IPS-18c (cell line): ENCODE results near the gene SERPINI1.

Source experiments
- H3K4me3 ChIP-seq: 2 replicates; pipeline ENCODE4 v1.7.0; 2013; ENCODE audit warnings: low read depth, mild to moderate bottlenecking, low read length, moderate library complexity; ENCODE audit not compliant: insufficient read depth
- H3K9me3 ChIP-seq: one replicate; pipeline ENCODE4 v1.6.1; 2013; ENCODE audit warnings: mild to moderate bottlenecking, low read length, moderate library complexity; ENCODE audit not compliant: control insufficient read depth, insufficient read depth

The SERPINI1 gene

DNA sequence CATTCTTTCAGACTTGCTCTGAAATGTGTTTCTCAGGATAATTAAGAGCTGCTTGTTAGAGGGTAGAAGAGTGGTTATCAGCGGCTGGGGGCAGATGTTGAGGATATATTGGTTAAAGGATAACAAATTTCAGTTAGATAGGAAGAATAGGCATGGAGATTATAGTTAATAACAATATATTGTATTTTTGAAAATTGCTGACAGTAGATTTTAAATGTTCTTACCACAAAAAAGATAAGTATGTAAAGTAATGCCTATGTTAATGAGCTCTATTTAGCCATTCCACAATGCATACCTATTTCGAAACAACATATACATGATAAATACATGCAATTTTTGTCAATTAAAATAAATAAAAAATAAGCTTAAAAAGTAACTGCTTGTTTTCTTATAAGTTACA is 123.3 kb downstream of the SERPINI1 start:
- Histone ChIP-seq H3K9me3 (no peaks in the 10 kb centered on the region), H3K4me3 (no peak overlapping the region)

- H3K9me3 ChIP-seq: no peaks in the 10 kb centered on the region
These were observed 124.1 kb downstream of the SERPINI1 start for GRCh38 chr3:167859610-167860009.

DNA sequence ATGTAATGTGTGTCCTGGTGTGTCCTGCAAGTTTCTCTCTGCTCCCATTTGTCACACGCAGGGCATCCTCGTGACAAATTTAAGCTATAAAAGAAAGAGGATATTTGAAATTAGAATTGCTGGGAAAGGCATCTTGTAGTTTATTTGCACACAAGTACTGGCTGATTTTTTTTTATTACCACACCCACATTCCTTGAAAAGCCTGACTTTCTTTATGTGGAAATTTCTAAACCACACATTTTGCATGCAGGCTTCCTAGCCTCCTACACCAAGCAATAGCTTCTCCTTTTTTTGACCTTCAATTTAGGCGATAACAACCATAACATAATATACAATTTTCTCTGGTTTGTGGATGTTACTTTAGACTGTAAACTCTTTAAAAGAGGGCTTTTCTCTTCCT is 126.1 kb downstream of the SERPINI1 start:
- no peaks in the 10 kb centered on the region for H3K9me3 ChIP-seq
- H3K4me3 ChIP-seq: no peak overlapping the region

More at GRCh38 chr3:167859610-167860009, 124.1 kb downstream of the SERPINI1 start:
- H3K4me3 ChIP-seq: no peak overlapping the region

DNA sequence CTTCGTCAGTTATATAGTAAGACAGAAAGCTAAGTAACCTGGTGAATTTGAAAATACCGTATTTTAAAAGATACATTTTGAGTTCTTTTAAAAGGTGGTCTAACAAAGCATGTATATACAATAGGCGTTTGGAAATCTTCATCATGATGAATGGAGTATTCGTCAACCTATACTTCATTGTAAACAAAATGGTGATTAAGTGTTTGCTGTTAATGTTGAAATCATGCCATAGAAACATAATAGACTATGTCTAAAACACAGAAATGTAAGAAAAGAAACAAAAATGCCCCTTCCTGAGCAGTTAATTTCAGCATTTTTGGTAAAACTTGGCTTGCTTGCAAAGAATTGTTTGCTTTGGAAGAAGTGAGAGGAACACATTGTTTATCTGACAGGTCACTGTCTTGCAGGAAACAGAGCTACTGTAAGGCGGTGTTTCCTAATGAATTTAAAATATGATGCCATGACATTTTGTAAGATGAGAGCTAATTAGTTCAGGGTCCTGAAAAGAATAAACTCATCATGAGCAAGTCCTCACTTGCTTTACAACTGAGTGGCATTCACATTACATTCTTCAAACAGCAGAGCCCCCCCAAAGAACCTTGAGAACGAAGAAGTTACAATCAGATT is 126.7 kb downstream of the SERPINI1 start:
- H3K9me3 ChIP-seq: no peaks in the 10 kb centered on the region
- no peak overlapping the region for H3K4me3 ChIP-seq

DNA sequence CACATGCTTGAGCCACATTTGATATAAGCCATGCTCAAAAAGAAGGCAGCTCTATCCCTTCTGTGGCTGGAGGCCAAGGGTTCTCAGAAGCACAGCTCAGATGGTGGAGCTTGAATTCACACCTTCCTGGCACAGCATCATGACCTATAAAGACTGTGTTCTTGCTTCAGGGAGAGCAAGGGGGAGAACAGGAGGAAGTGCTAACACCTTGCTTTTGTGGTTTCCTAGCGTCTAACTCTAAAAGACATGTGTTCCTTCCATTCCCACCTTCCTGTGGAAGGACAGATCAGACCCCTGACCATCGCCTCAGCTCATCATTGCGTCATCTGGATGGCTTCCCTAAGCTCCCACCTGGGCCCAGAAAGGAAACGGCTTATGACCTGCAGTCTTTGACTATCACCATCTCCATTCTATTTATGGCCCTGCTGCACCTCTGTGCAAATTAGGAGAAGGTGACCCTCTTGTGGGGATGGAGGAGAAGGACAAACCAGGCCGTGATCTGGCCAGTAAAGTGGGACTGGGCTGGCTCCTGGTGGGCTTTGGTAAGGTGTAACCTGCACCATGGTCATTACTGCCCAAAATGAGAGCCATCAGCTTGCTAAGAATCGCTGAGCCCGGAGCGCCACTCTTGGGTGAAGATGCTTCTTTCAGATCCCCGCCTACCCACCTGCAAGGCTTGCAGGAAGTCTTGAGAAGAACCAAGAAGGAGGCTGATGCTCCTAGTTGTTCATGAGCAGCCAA is 128.5 kb downstream of the SERPINI1 start:
- H3K9me3 ChIP-seq: no peaks in the 10 kb centered on the region
- no peak overlapping the region for H3K4me3 ChIP-seq

GRCh38 chr3:167864552-167864874 is 129.0 kb downstream of the SERPINI1 start:
- Histone ChIP-seq H3K4me3 (no peak overlapping the region), H3K9me3 (no peaks in the 10 kb centered on the region)

DNA sequence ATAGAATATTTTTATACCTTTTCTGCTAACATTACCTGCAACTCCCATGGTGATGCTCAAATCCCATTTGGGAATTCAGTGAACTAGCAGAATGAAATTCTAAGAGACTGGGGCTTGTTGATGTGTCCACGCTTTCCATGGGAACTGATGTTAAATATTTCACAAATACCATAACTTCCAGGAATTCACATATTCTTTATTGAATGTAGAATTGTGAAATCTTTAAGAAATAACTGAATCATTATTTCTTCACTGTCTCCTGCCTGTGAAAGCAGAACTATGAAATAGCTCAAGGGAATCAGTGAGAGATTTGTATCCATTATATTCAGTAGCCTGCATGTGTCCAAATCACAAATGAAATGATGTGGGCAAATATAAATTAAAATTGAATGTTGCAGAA is 130.8 kb downstream of the SERPINI1 start:
- no peak overlapping the region for H3K4me3 ChIP-seq
- no peaks in the 10 kb centered on the region for H3K9me3 ChIP-seq

DNA sequence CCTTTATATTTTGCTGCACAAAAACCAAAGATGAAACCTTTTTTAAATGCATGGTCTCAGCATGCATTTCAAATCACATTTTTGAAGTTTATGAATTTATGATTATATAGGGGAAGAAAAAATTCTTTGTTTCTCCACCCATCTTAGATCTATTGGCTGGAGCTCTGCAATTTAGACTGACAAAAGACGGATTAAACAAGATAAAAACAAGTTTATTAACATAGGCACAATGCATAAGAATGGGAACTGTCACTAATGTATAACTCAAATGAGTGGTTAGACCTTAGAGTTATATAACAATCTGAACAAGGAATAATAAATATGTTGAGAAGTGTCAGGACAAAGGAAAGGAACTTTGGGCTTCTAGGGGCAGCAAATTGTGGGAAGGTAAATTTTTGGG is 132.5 kb downstream of the SERPINI1 start:
- H3K4me3 ChIP-seq: no peak overlapping the region
- H3K9me3 ChIP-seq: no peaks in the 10 kb centered on the region

DNA sequence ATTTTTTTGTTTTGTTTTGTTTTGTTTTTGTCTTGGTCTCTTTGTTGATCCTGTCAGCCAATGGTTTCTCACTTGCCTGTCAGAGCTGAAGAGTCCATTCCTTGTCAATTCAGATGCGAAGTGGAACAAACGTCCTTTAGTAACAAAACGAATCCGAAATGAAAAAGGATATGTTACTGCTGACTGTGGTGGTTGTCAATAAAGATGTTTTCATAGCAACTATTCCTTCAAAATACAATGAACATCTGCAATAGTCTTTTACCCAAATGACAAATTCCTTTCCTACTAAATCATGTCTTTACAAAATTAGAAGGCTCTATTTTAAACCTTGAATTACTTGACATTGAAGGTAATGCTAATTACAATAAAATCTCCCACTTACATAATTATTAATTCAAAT is 134.7 kb downstream of the SERPINI1 start:
- Histone ChIP-seq H3K9me3 (no peaks in the 10 kb centered on the region), H3K4me3 (no peak overlapping the region)

GRCh38 chr3:167870759-167871158 is 135.2 kb downstream of the SERPINI1 start:
- no peak overlapping the region for H3K4me3 ChIP-seq
- no peaks in the 10 kb centered on the region for H3K9me3 ChIP-seq

DNA sequence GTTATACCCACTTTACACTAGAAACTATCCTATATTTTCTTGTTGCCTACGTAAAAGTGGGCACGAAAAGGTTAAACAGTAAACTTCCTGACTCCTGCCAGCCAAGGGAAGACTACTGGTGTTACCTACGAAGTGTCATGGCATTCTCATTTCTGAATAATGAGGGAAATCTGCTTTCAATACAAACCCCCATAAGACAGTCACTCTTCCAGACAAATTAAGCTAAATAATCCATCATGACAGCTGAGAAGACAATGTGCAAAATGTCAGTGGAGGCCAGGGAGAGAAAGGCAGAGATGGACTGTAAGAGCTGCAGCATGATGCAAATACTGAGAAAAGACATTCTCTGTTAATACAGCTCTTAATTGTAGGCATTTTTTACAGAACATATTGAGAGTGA is 136.5 kb downstream of the SERPINI1 start:
- H3K4me3 ChIP-seq: no peak overlapping the region
- H3K9me3 ChIP-seq: no peaks in the 10 kb centered on the region

DNA sequence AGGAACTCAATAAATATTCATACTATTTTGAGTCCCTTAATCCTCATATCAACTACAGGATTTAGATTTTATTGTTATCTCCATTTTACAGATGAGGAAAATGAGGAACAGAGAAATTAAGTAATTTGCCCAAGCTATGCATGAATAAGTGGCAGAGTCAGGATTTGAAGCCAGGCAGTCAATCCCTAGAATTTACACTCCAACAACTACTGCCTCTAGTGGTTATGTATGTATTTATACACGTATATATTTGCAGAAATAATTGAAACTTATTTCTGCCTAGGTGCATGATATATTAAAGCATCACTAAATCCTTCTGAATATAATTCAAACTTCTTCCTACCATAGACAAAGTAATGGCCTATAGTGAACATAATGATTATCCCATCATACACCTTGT is 137.4 kb downstream of the SERPINI1 start:
- Histone ChIP-seq H3K9me3 (no peaks in the 10 kb centered on the region), H3K4me3 (no peak overlapping the region)

- no peaks in the 10 kb centered on the region for H3K9me3 ChIP-seq
- H3K4me3 ChIP-seq: no peak overlapping the region
These were observed 139.3 kb downstream of the SERPINI1 start for GRCh38 chr3:167874671-167875372.
